Tibial nerve (tissue), 3 donors: ENCODE results near the gene ESYT2.

ENCODE experiments used
- POLR2A ChIP-seq, 2 donors: fragments of 450-650 bp; IDR thresholded peaks; one replicate each; pipeline ENCODE4 v1.6.1; 2017; ENCODE audit warnings: antibody characterized with exemption in 2 of 2, mild to moderate bottlenecking in 2 of 2, moderate library complexity in 2 of 2
- TF ChIP-seq, protein P1 (sequence below), 5 experiments: fragments of 200-600 bp in 3 of 5; fragments of 450-650 bp in 2 of 5; sonication (generic) in 3 of 5; IDR thresholded peaks; one replicate each; pipeline ENCODE4 v1.5.1; 2016 to 2019; ENCODE audit warnings: antibody characterized with exemption in 5 of 5, mild to moderate bottlenecking in 3 of 5, moderate library complexity in 2 of 5

DNA sequence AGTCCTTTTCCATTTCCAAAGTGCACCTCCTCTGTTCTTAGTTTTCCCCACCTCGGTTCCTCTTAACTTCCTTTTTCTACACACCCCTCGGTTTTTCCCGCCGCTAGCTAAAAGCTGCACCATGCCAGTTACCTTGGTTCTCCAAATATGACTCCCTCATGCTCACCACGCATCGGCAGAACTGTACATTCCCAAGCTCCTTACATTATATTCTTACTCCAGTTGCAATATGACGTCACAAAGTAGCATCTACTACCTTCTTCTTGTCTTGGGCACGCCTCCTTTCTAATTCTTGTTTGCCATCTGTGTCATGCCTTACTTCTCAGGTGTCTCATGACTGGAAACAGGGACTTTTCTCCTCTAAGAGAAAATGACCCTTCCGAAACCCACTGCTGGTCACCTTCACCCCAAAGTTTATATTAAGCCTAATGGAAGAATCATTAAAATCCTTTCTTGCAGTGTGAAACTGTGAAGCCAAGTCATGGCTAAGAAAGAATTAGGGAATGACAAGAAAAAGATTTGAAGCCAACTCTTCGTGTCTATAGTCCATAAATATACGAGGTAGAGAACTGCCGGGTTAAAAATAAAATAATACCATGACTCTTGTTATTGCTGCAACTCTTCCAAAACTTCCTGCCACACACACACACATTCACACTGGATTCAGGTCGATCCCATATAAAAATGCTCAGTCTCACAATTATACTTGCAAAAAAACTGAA is 1.7 kb downstream of the ESYT2 start:
- TF ChIP-seq, protein P1, sequence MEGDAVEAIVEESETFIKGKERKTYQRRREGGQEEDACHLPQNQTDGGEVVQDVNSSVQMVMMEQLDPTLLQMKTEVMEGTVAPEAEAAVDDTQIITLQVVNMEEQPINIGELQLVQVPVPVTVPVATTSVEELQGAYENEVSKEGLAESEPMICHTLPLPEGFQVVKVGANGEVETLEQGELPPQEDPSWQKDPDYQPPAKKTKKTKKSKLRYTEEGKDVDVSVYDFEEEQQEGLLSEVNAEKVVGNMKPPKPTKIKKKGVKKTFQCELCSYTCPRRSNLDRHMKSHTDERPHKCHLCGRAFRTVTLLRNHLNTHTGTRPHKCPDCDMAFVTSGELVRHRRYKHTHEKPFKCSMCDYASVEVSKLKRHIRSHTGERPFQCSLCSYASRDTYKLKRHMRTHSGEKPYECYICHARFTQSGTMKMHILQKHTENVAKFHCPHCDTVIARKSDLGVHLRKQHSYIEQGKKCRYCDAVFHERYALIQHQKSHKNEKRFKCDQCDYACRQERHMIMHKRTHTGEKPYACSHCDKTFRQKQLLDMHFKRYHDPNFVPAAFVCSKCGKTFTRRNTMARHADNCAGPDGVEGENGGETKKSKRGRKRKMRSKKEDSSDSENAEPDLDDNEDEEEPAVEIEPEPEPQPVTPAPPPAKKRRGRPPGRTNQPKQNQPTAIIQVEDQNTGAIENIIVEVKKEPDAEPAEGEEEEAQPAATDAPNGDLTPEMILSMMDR (IDR thresholded peaks at IDR 0.05) = no peak
- TF ChIP-seq POLR2A (IDR thresholded peaks at IDR 0.05) = no peak
